Measurements from ENCODE around the gene MLKL. TPM values are rescaled to one million over a fixed set of nuclear protein-coding genes. Genes with fewer than 3 reads are reported as not detected.

Gene MLKL
- total RNA-seq, 4 donors from 2014 or later: 17.1 to 62.5 (median 19.6) TPM

GRCh38 chr16:74743668-74744299 lies 43.1 kb upstream of the MLKL start:
- WGBS, 2 donors (ENCODE audit: low coverage in 1 of 2): 40% methylated on average over 15 of the region's 15 CpGs; no CpG with 5 or more reads in 1 of the 2 donors
- peaks cover 4 to 46% (median 33%) of the 10 kb centered on the region in 4 donors for H3K4me1 ChIP-seq
- H3K27ac ChIP-seq: peak overlapping the region; percentile 86 to 91 (median 88)
- no peaks in the 10 kb centered on the region for H3K36me3 ChIP-seq
- intact Hi-C loops (cut with DNase I; ENCODE audit: low total_unique reads): no loop called here
- TF ChIP-seq POLR2A (IDR thresholded peaks at IDR 0.05) (peak; percentile 91), POLR2AphosphoS5 (IDR thresholded peaks at IDR 0.05) (peak; percentile 75 to 92 (median 91)), EP300 (IDR thresholded peaks at IDR 0.05; ENCODE audit: low read depth) (no peak), CTCF (IDR thresholded peaks at IDR 0.05) (no peak)
- in situ Hi-C loops (cut with MboI; ENCODE audit: low pct_ligation_motif_present in 1 of 4, low pct_unique_long_range_greater_than_20kb in 1 of 4, low sequenced_read_pairs in 3 of 4): no loop called here
- H3K4me3 ChIP-seq: peak overlapping the region in 1 of 4 donors; percentile 23
- H3K9me3 ChIP-seq: no peaks in the 10 kb centered on the region
- peak; percentile 95 for DNase-seq
- H3K27me3 ChIP-seq: no peaks in the 10 kb centered on the region

GRCh38 chr16:74743045-74743667 lies 42.5 kb upstream of the MLKL start:
- Histone ChIP-seq H3K27me3 (no peaks in the 10 kb centered on the region), H3K4me1 (peaks cover 4 to 46% (median 33%) of the 10 kb centered on the region in 4 donors), H3K36me3 (no peaks in the 10 kb centered on the region), H3K9me3 (no peaks in the 10 kb centered on the region), H3K27ac (peak overlapping the region; percentile 86 to 91 (median 88)), H3K4me3 (no peak overlapping the region)
- WGBS, 2 donors (ENCODE audit: low coverage in 1 of 2): 36 to 45% methylated on average over 4 to 8 of the region's 8 CpGs
- TF ChIP-seq EP300 (IDR thresholded peaks at IDR 0.05; ENCODE audit: low read depth) (no peak), CTCF (IDR thresholded peaks at IDR 0.05) (no peak)
- no peak for DNase-seq
- in situ Hi-C loops (cut with MboI; ENCODE audit: low pct_ligation_motif_present in 1 of 4, low pct_unique_long_range_greater_than_20kb in 1 of 4, low sequenced_read_pairs in 3 of 4): no loop called here
- intact Hi-C loops (cut with DNase I; ENCODE audit: low total_unique reads): no loop called here

- no peaks in the 10 kb centered on the region for H3K36me3 ChIP-seq
- in situ Hi-C loops (cut with MboI; ENCODE audit: low pct_ligation_motif_present in 1 of 4, low pct_unique_long_range_greater_than_20kb in 1 of 4, low sequenced_read_pairs in 3 of 4): no loop called here
- intact Hi-C loops (cut with DNase I; ENCODE audit: low total_unique reads): no loop called here
- peaks cover 4 to 46% (median 33%) of the 10 kb centered on the region in 4 donors for H3K4me1 ChIP-seq
- TF ChIP-seq EP300 (IDR thresholded peaks at IDR 0.05; ENCODE audit: low read depth) (no peak), CTCF (IDR thresholded peaks at IDR 0.05) (no peak), POLR2A (IDR thresholded peaks at IDR 0.05) (no peak), POLR2AphosphoS5 (IDR thresholded peaks at IDR 0.05) (no peak)
- DNase-seq: no peak
- H3K27ac ChIP-seq: peak overlapping the region; percentile 86 to 91 (median 88)
- H3K27me3 ChIP-seq: no peaks in the 10 kb centered on the region
- no peaks in the 10 kb centered on the region for H3K9me3 ChIP-seq
- WGBS, 2 donors (ENCODE audit: low coverage in 1 of 2): 36 to 47% methylated on average over 3 to 10 of the region's 10 CpGs
- H3K4me3 ChIP-seq: no peak overlapping the region
These were observed 41.4 kb upstream of the MLKL start for GRCh38 chr16:74742051-74742481.

- H3K36me3 ChIP-seq: no peaks in the 10 kb centered on the region
- peak overlapping the region; percentile 51 to 88 (median 80) for H3K27ac ChIP-seq
- intact Hi-C loops (cut with DNase I; ENCODE audit: low total_unique reads) (no loop called here), in situ Hi-C loops (cut with MboI; ENCODE audit: low pct_ligation_motif_present in 1 of 4, low pct_unique_long_range_greater_than_20kb in 1 of 4, low sequenced_read_pairs in 3 of 4) (no loop called here)
- no peaks in the 10 kb centered on the region for H3K9me3 ChIP-seq
- 20 to 46% methylated on average over 1 to 13 of the region's 13 CpGs for WGBS, 2 donors (ENCODE audit: low coverage in 1 of 2)
- peak; percentile 90 for DNase-seq
- no peaks in the 10 kb centered on the region for H3K27me3 ChIP-seq
- H3K4me3 ChIP-seq: no peak overlapping the region
- H3K4me1 ChIP-seq: peaks cover 4 to 46% (median 33%) of the 10 kb centered on the region in 4 donors
- TF ChIP-seq POLR2A (IDR thresholded peaks at IDR 0.05) (peak; percentile 47), POLR2AphosphoS5 (IDR thresholded peaks at IDR 0.05) (peak; percentile 46 to 72 (median 58)), CTCF (IDR thresholded peaks at IDR 0.05) (no peak), EP300 (IDR thresholded peaks at IDR 0.05; ENCODE audit: low read depth) (peak; percentile 80)
These were observed 40.2 kb upstream of the MLKL start for GRCh38 chr16:74740795-74741304.

All from transverse colon (tissue), 4 donors.